T47D (cell line): ENCODE data around the gene SF3B5.
A peak's percentile ranks its signal among the peaks of the same experiment; 100 is the strongest.

Source experiments
- DNase-seq, 2 experiments: peaks; one replicate each; pipeline versions ENCODE4 v3.0.0 to v3.0.0-alpha.2; 2011 to 2012; ENCODE audit warnings: low read depth in 1 of 2, low spot score in 1 of 2
- JUND ChIP-seq: IDR thresholded peaks from 2 replicates; pipeline ENCODE4 v1.6.1; 2012; ENCODE audit warnings: low read depth
- in situ Hi-C: cut with HindIII; loops from 2 replicates; pipeline ENCODE4 v1.10.0; 2016; ENCODE audit warnings: low sequenced_read_pairs, low pct_unique_long_range_greater_than_20kb

SF3B5 gene

DNA sequence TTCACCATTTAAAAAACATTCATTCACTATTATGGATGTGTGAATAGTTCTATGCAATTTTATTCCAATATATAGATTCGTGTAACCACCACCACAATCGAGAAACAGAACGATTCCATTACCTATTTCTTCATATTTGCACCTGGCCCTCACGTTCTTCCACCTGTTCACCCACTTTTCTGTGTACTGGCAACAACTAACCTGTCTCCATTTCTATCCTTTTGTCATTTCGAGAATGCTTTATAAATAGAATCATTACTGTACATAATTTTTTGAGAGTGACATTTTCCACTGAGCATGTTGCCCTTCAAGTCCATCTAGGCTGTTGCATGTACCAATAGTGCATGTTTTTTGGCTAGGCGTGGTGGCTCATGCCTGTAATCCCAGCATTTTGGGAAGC lies 31.7 kb upstream of the SF3B5 start:
- no peak for TF ChIP-seq JUND
- in situ Hi-C loops = no loop called here
- DNase-seq = no peak

DNA sequence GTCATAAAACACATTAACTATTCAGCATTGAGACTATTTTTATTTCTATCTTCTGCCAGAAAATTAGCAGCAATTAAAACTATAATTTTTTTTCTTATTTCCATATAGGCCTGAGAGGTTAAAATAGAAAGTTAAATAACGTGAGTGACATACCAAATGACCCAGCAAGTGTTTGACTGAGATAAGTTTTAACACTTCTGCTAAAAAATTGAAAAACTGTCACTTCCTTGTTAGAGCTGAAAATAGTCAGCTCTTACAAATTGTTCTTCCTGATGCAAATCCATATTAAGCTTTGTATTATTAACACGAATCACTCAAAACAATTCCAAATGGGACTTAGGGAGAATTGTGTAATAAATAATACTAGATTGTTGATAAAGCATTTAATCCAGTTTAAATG lies 28.5 kb upstream of the SF3B5 start:
- DNase-seq = no peak
- in situ Hi-C loops = no loop called here
- TF ChIP-seq JUND = no peak

DNA sequence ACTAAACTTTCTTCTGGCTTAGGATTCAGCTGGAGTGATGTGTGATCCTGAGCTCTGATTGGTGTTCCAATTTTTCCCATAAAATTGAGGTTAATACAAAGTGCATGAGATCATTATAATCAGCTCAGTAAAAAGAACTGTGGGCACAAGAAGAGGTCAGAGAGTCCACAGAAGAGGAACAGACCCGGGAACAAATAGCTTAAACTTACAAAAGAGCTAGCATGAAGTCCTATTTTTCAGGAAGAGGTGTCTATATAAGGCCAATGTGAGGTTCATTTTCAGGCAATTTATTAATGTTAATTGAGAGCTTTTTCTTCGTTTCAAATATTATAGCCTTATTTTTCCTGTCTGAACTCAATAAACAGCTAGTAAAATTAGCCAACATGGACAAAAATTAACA lies 28.0 kb upstream of the SF3B5 start:
- TF ChIP-seq JUND = no peak
- in situ Hi-C loops = no loop called here
- no peak for DNase-seq

DNA sequence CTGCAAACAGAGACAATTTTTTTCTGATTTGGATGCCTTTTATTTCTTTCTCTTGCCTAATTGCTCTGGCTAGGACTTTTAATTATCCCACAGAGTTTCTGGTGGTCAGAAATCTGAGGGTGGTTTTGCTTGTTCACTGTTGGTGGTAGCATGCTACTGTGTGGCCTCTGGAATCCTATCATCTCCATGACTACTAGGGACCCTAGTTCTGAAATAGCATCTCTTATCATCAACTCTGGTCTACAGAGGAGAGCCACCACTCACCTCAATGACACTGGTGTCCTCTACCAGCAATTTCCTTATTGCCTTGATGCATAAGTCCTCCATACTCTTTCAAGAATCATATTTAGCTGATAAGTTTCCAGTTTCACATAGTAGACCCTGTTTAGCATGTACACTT lies 27.5 kb upstream of the SF3B5 start:
- no peak for DNase-seq
- no peak for TF ChIP-seq JUND
- in situ Hi-C loops = no loop called here

DNA sequence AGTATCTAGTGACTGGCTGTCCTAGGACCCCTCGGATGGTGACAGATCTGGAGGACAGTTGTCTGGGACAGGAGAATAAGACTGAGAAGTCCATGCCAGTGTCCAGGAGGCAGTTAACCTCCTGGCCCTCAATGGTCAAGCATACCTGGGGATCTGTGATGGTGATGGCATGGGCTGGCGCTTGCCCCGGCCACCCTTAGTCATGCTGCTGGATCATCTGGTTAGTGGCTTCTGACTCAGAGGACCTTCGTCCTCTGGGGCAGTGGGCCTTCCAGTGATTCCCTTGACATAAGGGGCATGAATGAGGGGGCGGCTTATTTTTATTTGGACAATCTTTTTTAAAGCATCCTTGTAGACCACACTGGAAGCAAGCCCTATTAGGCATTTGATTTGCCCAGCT lies 24.0 kb upstream of the SF3B5 start:
- no peak for DNase-seq
- in situ Hi-C loops = no loop called here
- no peak for TF ChIP-seq JUND

DNA sequence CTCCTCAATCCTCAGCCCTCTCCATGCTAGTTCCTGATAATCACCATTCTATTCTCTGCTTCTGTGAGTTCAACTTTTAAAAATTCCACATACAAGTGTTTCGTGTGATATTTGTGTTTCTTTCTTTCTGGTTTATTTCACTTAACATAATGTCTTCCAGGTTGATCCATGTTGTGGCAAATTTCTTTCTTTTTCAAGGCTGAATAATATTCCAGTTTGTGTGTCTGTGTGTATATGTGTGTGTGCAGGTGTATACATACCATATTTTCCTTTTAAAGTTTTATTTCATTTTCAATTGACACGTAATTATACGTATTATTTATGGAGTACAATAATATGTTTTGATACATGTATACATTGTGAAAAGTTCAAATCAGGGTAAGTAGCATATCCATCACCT lies 19.8 kb upstream of the SF3B5 start:
- TF ChIP-seq JUND = no peak
- DNase-seq = no peak
- in situ Hi-C loops = no loop called here

DNA sequence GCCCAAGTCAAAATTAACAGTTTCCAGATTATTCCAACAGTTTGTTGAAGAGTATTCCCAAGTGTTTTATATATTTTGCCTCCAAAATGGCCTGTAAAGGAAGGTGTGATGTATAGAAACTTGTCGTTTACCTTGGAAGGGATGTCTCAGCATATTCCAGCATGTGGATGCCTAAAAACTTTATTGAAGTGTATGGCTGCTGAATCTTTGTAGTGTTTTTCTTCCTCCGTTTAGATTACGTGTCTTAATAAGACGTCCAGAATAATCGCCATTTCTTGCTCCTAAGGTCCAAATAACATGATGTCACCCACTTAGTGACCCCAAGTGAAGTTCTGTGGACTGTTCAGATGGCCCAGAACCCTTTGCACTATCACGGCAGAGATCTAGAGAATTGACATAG lies 18.0 kb upstream of the SF3B5 start:
- TF ChIP-seq JUND = no peak
- in situ Hi-C loops = no loop called here
- DNase-seq = no peak

DNA sequence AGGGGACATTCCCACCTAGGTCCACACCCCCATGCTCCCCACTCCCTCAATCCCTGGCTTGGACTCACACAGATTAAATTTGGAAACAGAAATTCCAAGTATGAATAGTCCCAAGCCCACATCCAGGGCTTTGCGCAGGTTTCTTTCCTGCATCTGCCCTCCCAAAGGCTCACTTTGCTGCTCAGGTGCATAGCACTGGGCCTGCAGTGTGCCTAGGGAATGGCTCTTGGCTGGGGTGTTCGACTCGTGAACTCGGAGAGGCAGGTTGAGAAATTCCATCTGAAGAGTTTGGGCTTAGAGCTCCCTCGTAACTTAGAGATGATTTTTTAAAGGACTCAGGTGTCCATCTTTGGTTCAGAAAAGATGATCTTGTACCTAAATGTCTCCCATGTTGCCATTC lies 14.8 kb upstream of the SF3B5 start:
- no peak for DNase-seq
- in situ Hi-C loops = no loop called here

DNA sequence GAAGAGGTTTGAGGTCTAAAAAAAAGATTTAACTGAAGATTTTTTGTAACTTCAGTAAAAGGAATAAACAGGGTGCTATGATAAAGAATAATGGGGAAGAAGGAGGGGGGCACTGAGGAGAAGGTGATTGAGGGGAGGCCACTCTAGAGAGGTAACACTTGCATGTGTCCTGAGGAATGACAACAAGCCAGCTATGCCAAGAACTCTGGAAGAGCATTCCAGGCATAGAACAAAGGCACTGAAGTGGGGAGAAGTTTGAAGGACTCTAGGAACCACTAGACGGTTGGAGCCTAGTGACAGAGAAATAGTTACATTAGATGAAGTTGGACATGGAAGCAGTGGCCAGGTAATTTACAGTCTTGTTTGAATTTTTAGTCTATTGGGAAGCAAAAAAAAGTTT lies 10.8 kb upstream of the SF3B5 start:
- TF ChIP-seq JUND = no peak
- in situ Hi-C loops = no loop called here
- DNase-seq = no peak

More for the DNA sequence above, 14.8 kb upstream of the SF3B5 start:
- TF ChIP-seq JUND = no peak

DNA sequence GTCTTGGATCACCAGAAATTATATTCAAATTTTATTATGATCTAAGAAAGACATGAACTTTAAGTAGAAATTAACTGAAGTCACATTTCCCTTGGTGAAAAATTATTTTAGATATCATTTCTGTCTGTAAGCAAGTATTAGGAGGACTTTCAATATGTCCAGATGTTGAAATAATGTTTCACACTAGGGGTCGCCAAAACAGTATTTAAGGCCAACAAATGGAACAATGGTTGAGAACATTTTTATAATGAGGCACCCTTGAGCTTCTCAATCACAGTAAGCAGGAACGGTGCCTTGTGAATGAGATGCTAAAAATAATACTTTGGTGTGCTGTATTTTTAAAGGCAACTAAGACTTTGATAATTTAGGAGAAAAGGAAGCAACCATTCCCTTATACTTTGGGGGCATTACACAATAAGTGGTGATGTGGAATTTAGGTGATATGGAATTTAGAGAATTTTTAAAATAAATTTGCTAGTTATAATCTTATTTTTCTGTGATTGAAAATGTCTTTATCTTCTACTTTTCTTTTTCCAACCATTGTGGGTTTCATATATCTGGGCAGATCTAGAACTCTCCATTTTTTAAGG lies 9.6 kb upstream of the SF3B5 start:
- DNase-seq = peak; percentile 21 to 79
- no peak for TF ChIP-seq JUND
- in situ Hi-C loops = no loop called here

DNA sequence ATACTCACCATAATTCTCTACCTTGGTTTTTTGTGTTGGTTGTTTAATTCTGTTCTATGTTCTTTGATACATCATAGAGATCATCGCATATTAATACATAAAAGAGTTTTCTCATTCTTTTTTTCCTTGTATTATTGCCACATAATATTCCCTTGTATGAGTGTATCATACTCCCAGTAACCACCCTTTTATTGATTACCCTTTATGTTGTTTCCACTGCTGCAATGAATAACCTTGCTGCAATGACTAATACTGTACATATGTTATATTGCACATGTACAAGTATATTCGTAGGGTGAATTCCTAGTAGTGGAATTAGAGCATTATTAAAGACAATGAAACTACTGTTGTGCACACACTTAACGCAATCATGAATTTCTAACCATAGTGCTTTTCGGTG lies 9.1 kb upstream of the SF3B5 start:
- in situ Hi-C loops = no loop called here
- TF ChIP-seq JUND = no peak
- no peak for DNase-seq

DNA sequence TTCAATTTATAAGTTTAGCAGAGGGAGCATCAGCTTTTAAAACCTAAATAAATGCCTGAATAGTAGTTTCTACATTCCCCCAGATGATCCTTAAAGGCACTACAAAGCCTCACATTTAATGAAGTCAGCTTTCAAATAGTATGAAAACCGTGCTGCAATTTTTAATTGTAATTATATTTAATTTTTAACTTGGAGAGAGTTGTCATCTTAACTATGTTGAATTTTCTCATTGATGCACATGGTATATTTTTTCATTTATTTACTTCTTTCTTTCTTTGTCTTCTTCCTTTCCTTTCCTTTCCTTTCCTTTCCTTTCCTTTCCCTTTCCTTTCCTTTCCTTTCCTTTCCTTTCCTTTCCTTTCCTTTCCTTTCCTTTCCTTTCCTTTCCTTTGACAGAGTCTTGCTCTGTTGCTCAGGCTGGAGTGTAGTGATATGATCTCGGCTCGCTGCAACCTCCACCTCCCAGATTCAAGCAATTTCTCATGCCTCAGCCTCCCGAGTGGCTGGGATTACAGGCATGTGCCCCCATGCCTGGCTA lies 7.7 kb upstream of the SF3B5 start:
- no peak for TF ChIP-seq JUND
- in situ Hi-C loops = no loop called here
- DNase-seq = no peak

DNA sequence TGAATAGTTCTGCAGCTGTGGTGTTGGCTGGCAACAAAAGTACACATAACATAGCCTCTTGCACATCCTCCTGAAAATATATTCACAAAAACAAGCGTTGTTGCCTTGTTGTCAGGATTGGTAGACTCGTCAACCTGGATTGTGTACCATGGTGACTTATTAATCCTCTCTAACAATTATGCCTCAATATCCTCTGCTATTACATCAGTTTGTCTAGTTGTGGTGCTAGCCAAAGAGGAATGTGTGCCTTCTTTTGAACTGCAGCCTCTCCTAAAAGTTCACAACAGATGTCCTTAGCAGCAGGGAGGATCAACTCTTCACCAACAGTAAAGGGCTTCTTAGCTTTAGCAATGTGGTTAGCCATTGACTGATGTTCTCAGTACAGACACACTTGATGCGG lies 3.6 kb upstream of the SF3B5 start:
- TF ChIP-seq JUND = no peak
- no peak for DNase-seq
- in situ Hi-C loops = no loop called here

DNA sequence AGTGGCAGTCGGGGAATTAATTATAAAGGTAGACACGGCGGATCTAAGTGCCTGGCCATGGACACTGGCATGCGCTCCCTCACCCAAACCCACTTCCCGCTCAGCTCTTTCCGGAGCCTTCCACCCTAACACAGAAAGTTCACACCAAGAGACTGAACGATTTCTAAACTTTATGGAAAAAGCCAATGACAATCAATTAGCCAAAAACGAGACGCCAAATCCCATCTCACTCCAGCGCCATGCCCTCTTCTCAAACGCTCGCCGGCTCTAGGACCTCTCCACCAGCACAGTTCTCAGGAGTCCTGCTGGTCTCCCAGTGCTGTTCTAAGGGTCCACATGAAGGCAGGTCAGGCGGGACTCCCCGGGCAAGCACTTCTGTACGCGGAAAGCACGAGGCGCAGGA lies 641 bp downstream of the SF3B5 start:
- in situ Hi-C loops = no loop called here
- TF ChIP-seq JUND = no peak
- DNase-seq = no peak
